ENCODE data around the gene TENM3.

The TENM3 gene

DNA sequence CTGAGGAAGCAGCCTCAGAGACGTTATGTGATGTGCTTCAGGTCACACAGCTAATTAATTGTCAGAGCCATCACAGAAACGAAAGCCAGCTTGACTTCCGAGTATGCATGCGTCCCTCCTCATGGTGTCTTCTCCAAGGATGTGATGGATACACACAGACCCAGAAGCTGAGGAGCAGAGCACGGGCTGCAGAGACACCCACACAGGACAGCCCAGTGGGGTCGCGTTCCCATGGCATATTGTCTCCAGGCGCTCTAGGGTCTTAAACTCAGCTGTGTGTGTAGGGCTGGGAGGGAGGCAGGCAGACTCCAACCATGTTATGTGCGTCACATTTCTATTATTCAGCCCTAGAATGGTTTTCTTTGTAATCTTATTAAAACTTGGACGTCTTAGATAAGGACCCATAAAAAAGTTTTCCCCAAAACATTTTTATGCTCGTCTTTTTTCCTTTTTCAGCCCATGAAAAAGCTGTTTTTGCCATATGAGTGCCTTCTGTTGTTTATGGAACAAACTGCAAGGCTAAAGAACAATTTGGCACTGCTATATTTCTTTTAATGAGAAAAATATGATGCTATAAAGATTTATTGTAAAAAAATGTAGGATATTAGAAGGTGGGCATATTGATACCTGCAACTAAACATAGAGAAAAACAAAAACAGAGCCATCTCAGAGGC is 48.5 kb downstream of the TENM3 start:
- no peak for DNase-seq

DNA sequence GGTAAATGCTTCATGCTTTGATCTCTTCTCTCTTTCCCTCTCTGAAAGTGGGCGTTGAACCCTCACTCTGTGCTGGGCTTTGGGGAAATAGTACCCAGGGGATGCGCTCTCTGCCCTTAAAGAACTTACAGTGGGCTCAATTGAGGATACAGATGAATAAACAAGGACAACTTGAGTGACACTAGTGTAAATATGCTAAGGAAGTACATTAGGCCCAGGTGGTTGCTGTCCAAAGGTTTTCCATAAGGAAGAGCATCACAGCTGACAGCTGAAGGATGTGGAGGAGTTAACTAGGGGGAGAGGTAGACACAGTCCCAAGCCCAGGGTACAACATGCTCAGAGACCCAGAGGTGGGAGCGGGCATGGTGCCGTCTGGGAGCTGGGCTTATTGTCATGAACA is 49.4 kb downstream of the TENM3 start:
- no peak for DNase-seq

DNA sequence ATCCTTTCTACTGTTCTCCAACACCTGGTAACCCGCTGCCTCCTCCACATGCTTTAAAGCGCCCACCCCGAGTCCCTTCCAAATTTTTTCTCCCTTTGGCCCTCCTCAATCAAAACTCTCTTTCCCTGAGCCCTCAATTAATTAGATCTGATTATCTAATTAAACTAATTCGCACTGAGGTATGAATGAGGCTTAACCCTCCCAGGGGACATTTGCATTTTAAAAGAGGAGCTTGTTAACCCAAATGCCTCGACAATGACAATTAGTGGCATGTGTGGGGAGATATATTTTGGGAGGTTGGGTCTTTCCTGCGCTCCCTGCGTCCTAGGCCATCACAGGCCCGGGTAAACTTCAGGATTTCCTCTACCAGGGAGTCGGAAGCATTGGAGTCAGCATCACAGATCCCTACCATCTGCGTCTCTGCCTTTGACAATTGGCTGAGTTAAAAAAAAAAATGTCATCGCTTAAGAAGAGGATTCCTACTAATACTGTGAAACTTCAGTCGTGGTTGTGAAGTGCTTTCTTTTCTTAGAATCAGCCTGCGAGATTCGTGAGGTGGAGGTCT is 50.6 kb downstream of the TENM3 start:
- no peak for DNase-seq

DNA sequence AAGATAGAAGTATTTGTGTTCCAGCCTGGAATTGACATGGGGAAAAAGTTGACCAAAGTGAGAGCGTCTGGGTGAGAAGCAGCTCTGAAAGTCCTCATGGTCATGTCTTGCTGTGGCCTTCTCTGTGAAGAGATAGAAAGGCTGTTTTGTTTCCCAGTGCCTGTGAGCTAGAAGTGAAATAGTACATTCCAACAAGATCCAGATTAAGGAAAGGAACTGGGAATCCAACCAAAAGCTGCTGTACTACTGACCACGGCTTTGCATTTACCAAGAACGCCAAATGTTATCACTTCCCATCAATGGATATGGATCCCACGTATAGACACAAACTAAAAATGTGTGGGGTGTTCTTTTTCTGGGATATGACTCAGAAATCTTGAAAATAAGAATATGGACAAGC is 51.2 kb downstream of the TENM3 start:
- DNase-seq: no peak

DNA sequence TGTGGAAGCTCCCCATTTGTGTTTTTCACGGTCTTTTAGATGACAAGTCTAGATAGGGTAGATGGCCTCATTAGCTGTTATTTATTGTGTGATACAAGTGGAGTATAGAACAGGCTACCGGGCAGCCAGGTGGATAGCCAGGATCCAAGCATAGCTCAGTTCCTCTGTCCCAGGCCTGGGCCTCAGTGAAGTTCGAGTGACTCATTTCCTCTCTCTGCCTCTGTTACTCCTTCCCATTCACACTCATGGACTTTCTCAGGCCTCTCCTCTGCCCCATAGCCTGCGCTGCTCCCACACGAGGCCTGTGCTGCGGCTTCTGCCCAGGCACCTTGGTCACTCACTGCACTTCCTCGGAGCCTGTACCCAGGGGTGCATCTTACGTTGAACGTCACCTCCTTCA is 54.5 kb downstream of the TENM3 start:
- no peak for DNase-seq

DNA sequence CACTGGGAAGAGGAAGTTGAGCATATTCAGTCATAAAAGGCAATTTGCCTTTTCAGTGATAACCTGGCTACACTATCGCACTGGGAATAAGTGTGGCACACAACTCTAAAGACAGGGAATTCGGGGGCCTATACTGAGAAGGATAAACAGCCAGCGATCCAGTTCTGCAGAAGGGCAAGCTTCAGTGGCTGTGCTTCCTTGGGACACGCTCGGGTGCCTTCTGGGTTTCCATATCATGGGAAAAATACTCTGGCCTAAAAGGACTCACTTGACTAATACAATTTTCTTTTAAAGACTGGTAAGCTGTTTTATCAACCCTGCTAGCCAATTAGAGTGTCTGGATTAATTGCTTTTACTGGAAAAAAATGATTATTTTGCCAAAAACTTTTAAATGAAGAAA is 58.5 kb downstream of the TENM3 start:
- DNase-seq: no peak

DNA sequence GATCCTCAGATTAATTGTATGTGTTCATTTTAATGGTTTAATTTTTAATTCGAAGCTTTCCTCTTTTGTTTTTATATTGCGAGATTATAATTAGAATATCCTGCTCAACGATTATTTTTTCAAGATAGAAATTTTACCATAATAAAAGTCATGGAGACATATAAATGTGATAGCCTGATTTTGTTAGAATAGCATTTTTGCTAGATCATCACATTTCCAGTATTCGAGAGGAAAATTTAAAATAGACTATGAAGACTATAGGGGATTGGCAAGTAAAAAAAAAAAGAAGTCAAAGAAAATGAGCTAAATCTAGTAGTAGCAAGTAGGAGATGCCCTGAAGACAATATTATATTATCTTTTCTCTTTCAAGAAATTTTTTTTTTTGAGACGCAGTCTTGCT is 60.6 kb downstream of the TENM3 start:
- no peak for DNase-seq

DNA sequence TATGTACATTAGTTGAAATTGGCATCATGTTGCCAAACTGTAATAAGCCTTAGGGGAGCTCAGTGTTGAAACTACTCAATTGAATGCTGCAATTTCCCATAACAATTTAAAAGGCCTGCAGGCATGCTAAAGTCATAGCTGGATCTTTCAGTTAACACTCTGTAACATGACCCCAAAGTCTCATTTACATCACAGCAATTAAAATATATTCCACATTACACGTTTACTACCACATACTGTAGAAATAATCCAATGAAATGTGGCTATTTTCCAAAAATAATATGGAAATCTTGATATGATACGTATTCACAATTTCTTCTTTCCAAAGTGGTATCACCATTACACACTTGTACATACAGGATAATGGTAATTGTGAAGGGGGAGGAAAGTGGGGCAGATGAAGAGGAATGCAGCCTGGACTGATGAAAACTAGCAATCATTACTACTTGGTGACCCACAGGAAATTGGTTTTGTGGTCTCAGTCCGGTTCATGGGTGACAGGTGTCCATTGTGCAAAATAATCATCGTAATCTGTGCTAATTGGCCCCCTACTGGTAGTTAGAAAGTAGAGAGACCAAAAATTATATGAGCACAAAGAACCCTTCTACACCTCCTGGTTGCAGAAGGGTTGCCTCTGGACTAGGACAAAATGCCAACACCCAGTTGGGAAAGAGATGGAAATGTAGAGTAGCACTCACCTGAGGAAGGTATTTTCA is 63.7 kb downstream of the TENM3 start:
- DNase-seq: no peak

DNA sequence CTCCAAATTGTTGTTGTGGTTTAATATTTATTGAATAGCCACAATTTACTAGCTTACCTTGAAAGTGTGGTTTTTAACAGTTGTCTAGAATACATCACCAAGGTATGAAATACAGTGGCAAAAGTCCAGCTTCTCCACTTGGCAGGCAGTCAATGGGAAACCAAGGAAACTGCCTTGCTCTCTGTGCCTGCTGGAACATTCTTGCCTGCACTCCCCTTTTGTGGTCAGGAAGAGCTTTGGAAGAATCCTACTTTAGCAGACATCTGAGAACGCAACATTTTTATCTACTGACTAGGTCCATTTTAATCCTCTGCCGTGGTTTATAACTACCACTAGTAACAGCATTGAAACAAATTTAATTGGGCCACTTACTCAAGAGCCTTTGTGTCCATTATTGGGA is 64.5 kb downstream of the TENM3 start:
- DNase-seq: no peak

DNA sequence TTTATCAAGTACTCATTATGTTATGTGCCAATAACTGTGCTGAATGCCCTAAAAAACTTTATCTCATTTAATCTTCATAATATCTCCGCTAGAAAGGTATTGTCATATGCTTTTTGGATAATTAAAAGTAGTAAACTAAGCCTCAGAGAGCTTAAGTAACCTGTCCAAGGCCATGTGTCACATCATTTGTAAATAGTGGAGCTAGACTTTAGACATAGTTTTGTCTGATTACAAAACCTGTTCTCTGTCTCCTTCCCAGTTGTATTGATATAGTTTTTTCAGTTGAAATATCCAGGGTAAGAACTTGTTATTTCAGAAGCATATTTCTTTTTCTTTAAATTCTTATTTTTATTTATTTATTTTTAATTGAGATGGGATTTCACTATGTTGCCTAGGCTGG is 66.7 kb downstream of the TENM3 start:
- DNase-seq: no peak

DNA sequence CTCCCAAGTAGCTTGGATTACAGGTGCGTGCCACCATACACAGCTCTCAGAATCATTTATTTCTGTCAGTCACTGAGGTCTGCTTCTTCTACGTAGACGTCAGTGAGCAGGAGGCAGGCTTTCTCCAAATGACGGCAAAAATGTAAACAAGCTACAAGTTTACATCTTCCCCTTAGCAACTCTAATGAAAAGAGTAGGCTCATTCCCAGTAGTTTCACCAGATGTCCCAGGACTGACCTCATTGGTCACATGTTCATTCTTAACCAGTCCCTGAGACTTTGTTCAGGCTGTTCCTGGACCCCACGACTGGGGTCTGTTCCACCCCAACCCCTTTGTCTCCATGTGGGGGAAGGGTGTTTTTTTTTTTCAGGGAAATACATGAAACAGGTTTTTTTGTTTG is 67.1 kb downstream of the TENM3 start:
- no peak for DNase-seq

DNA sequence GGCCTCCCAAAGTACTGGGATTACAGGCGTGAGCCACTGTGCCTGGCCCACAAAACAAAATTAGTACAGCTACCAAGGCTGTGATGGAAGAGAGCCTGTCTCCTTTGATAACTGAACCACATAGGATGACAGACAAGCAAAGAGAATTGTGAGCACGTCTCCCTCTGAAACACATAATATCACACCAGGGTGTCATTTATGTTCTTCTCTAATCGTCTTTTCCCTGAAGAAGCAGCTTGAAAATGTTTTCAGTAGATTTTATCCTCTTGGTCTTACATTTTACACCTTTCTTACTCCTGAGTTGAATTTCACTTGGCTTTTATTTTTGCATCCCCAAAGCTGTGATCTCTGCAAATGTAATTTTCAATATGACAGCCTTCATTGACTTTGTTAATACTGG is 67.8 kb downstream of the TENM3 start:
- DNase-seq: no peak

DNA sequence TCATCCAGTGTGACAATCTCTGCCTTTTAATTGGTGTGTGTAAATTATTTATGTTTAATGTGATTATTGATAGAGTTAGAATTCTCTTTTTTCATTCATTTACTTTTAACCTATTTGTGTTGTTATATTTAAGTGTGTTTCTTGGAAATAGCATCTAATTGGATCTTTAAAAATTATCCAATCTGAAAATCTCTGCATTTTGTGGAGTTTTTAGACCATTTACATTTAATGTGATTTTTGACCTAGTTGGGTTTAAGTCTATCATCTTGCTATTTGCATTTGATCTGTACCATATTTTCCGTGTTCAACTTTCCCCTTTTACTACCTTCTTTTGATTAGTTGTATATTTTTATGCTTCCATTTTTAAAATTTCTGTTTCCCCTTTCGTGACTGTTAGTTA is 71.3 kb downstream of the TENM3 start:
- DNase-seq: no peak

DNA sequence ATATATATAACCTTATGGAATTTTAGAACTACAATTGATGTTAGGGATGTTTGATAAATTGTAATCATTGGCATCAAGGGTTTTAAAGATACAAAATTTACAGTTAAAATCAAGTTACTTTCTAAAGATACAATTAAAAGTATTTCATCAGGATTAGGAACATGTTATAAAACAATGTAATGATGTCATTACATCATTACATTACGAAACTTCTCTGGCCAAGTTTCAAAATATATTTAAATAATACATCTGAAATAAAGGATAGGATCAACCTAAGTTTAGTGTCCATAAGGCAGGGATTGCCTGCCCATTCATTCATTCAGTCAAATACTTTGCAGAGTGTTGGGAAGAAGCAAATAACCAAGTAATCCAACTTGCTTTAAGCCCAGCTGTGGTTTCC is 75.1 kb downstream of the TENM3 start:
- no peak for DNase-seq

DNA sequence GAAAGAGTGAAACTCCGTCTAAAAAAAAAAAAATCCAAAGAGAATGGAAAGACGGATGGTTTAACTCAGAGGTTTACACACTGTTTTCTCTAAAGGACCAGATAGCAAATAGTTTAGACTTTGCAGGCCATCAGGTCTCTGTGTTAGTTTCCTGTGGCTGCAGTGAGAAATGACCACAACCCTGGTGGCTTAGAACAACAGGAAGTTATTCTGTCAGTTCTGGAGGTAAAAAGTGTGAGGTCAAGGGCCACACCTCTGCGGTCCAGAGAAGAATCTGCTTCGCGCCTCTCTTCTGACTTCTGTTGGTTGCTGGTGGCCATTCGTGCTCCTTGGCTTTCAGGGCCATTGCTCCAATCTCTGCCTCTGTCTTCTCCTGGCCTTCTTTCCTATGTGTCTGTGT is 76.9 kb downstream of the TENM3 start:
- no peak for DNase-seq

DNA sequence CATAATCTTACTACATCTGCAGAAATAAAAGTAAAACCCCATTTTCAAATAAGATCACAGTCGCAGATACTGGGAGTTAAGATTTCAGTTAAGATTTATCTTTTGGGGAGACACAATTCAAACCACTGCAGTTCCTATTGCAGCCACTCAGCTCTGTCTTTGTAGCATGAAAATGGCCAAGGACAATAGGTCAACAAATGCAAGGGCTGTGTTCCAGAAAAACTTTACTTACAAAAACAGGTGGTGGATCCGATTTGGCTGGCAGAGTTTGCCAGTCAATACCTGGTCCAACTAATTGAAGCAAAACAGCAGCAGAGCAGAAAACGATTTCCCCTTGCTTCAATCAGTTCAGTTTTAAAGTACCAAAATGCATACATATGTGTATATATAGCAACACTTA is 77.4 kb downstream of the TENM3 start:
- DNase-seq: no peak

DNA sequence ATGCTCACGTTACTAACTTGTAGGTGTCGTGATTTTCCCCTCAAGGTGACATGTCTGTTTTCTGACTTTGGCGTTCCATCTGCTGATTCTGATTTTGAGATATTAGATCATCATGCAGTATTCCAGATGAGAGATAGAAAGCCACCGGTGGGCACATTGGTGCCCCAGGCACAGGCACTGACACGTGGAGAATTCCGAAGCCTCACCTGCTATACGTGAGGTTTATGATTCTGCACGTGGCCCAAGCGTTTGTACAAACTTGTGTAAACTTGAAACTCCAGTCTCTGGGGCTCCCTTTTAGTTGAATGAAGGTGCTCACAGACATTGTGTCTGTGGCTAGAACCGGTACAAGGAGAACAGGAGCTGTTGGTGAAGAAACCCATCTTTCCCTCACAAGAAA is 81.1 kb downstream of the TENM3 start:
- DNase-seq: no peak

DNA sequence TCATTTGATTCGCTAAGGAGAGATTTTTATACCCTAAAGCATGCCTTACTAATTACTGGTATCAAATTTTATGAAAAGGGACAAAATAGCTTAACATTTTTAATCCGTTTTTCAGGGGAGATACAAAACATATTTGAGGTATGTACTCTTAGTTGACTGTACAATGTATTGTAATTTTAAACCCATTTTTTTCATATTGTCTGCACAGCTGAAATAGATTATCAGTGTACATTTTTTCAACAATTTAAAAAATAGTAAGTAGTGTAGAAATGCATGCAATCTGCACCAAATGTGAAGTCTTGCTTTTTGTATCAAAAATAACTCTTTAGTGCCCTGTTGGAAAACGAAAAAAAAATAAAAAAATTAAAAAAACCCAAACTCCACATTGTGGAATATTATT is 82.2 kb downstream of the TENM3 start:
- no peak for DNase-seq

DNA sequence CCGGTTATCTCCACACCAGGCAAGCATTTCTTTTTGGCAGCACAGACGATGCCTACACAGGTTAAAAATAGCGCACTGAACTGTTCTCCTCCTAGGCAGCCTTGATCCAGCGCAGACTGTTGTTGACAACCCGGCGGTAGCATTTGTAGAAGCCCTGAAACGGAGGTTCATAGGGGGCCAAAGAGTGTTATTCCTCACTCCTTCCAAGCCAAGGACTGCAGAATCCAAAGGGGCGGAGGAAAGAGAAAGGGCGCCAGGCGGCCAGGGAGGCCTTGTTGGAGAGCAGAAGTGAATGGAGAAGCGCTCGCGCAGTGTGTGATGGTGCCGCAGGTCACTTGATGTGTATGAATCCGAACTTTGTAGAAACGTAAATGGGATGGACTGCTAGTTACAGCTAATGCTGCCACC is 82.7 kb downstream of the TENM3 start:
- DNase-seq: no peak

DNA sequence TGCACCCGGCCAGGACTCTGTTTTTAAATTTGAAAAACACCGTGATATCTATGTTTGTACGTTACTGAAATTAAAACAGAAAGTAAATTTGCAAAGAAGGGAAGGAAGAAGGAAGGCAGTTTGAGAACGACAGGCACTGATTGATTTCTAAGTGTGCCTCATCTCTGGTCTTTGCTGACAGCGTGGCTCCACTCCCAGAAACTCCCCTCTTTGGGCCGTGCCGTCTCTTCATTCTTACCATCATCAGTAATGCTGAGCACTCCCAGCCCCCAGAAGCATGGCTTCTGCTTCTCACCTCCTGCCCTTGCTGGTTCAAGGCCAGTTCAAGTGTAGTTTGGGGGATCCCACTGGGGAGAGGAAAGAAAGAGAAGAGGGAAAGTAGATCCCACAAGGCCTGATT is 85.3 kb downstream of the TENM3 start:
- no peak for DNase-seq

DNA sequence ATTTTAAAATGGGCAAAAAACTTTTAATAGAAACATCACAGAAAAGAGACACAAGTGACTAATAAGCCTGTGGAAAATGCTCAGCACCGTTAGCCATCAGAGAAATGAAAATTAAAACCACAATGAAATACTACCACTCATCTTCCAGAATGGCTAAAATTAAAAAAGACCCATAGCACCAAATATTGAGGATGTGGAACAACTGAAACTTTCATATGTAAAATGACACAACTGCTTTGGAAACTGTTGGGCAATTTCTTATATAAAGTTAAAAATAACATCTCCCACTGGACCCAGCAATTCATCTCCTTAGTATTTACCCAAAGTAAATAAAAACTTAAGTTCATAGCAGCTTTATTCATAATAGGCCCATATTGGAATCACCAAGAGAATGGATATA is 94.2 kb downstream of the TENM3 start:
- no peak for DNase-seq

DNA sequence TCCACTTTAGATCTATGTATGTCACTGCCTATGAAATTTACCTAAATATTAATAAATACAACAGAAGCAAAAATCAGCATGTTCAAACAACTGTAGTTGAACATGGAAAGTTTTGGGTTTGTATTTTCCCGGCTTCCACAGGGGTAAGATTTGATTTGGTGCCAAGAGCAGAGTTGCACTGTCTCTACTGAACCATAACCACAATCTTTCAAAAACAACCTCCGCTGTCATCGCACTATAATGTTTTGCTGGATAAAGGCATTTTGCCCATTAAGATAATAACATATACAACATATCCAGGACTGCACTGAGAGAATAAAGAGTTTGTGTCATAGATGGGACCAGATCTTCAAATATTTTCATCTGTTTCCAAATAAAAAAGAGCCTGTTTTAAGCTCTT is 94.9 kb downstream of the TENM3 start:
- no peak for DNase-seq

DNA sequence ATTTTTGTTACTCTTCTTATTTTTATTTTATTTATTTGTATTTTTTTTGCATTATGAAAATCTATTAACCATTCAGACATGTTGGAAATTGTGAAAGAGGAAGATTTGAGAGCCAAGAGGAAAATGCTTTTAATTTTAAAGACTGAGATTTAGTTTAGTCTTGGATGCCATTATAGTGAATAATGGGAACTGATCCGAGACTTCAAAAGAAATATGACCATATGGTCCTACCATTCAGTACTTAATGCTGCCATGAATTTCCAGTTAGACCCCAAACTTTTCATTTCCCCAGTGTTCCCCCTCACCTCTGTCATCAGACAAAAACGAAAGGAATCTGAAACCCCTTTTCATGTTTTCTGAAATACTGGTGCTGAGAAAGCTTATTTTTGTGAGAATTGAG is 95.5 kb downstream of the TENM3 start:
- DNase-seq: no peak

DNA sequence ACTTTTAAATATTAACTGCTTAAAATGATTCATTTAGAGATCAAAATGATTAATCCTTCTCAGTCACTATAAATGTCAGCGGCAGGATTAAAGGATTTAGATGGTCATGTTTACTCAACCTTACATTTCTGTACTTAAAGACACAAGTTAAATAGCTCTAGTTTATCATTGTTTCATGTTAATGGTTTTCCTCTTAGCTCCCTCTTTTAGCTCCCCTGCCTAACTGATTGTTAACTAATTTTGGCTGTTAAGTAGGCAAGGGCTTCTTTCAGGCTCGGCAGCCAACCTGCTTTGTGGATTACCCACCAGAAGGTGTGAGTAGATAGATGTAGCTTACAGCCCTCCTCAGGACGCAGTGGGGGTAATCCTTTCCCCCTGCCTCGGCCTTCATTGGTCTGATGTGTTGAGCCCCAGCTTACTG is 96.0 kb downstream of the TENM3 start:
- no peak for DNase-seq

DNA sequence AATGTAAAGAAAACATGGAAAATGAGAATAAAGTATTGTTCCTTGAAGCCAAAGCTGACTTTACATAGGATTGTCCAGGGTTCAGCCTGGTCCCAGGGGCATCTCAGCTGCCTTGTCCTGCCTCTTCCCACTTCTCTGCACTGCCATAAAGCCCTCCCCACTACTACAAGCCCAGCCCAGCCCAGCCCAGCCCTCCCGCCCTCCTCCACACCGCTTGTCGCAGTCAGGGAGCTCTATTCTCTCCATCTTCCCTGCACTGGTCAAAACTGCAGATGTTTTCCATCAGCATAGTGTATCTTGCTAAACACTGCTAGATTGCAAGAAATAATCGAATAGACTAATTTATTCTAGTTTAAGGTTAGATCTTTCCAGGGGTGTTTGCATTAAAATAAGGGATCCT is 100.3 kb downstream of the TENM3 start:
- no peak for DNase-seq
